SH-SY5Y (cell line): ENCODE results near the gene MRPL50.

Experiments used
- GATA2 ChIP-seq: IDR thresholded peaks from 2 replicates; pipeline ENCODE4 v1.6.1; 2011; ENCODE audit warnings: mild to moderate bottlenecking, low read depth, low read length
- GATA3 ChIP-seq: IDR thresholded peaks from 2 replicates; pipeline ENCODE4 v1.6.1; 2011; ENCODE audit warnings: low read depth, mild to moderate bottlenecking, low read length, moderate library complexity

- TF ChIP-seq GATA2 (no peak), GATA3 (no peak)
Measured at GRCh38 chr9:101362450-101362849, 36.0 kb downstream of the MRPL50 start.
